Ishikawa (cell line): ENCODE data around the gene SYK.

Source experiments
- CEBPB ChIP-seq: IDR thresholded peaks from 2 replicates; pipeline ENCODE4 v1.6.1; 2012
- CREB1 ChIP-seq: IDR thresholded peaks from 2 replicates; pipeline ENCODE4 v1.6.1; 2012; ENCODE audit warnings: low read depth
- EGR1 ChIP-seq: IDR thresholded peaks from 2 replicates; pipeline ENCODE4 v1.6.1; 2012
- EP300 ChIP-seq: IDR thresholded peaks from 2 replicates; pipeline ENCODE4 v1.6.1; 2012; ENCODE audit warnings: borderline replicate concordance
- MAX ChIP-seq: IDR thresholded peaks from 2 replicates; pipeline ENCODE4 v1.6.1; 2012
- NFIC ChIP-seq: IDR thresholded peaks from 2 replicates; pipeline ENCODE4 v1.6.1; 2012
- REST ChIP-seq: IDR thresholded peaks from 2 replicates; pipeline ENCODE4 v1.6.1; 2012; ENCODE audit warnings: low read depth, mild to moderate bottlenecking
- TAF1 ChIP-seq: IDR thresholded peaks from 2 replicates; pipeline ENCODE4 v1.6.1; 2012; ENCODE audit warnings: low read depth, mild to moderate bottlenecking
- TCF12 ChIP-seq: IDR thresholded peaks from 2 replicates; pipeline ENCODE4 v1.6.1; 2012; ENCODE audit warnings: low read depth
- YY1 ChIP-seq: IDR thresholded peaks from 2 replicates; pipeline ENCODE4 v1.6.1; 2012; ENCODE audit warnings: low read depth

GRCh38 chr9:90846770-90847419 is 45.3 kb downstream of the SYK start:
- TF ChIP-seq NFIC (no peak), CREB1 (no peak), REST (no peak), MAX (no peak), EP300 (no peak), TCF12 (no peak), CEBPB (no peak), TAF1 (no peak), YY1 (no peak), EGR1 (no peak)
